Measurements from ENCODE around the gene CXCR2.

DNA sequence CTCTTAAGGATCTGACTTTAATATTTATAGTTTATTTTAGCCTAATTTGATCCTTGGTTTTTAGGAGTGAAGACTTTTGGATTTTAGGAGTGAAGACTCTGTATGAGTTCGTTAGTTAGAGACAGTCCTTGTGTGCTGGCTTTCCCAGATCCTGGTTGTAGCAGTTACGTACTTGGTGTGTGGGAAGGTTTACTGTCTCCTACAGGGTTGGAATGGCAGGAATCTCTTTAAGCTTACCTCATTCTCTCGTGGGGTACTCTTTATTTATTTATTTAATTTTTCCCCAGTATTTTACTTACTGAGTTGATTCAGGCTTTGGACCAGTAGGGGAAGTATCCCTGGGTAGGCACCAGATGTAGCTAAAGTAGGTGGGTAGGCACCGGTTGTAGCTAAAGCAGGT lies 1.8 kb upstream of the CXCR2 start:
- no peak for TF ChIP-seq SIN3A (IDR thresholded peaks at IDR 0.05; ENCODE audit: borderline replicate concordance, insufficient read depth, low read length)
- no peak for TF ChIP-seq POLR2AphosphoS5 (IDR thresholded peaks at IDR 0.05; ENCODE audit: low read depth, low read length)
- TF ChIP-seq, protein P1, sequence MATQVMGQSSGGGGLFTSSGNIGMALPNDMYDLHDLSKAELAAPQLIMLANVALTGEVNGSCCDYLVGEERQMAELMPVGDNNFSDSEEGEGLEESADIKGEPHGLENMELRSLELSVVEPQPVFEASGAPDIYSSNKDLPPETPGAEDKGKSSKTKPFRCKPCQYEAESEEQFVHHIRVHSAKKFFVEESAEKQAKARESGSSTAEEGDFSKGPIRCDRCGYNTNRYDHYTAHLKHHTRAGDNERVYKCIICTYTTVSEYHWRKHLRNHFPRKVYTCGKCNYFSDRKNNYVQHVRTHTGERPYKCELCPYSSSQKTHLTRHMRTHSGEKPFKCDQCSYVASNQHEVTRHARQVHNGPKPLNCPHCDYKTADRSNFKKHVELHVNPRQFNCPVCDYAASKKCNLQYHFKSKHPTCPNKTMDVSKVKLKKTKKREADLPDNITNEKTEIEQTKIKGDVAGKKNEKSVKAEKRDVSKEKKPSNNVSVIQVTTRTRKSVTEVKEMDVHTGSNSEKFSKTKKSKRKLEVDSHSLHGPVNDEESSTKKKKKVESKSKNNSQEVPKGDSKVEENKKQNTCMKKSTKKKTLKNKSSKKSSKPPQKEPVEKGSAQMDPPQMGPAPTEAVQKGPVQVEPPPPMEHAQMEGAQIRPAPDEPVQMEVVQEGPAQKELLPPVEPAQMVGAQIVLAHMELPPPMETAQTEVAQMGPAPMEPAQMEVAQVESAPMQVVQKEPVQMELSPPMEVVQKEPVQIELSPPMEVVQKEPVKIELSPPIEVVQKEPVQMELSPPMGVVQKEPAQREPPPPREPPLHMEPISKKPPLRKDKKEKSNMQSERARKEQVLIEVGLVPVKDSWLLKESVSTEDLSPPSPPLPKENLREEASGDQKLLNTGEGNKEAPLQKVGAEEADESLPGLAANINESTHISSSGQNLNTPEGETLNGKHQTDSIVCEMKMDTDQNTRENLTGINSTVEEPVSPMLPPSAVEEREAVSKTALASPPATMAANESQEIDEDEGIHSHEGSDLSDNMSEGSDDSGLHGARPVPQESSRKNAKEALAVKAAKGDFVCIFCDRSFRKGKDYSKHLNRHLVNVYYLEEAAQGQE (IDR thresholded peaks at IDR 0.05; ENCODE audit: insufficient read depth in 1 of 2, low read depth in 2 of 2, low read length in 2 of 2) = no peak
- TF ChIP-seq TAF1 (IDR thresholded peaks at IDR 0.05; ENCODE audit: borderline replicate concordance, insufficient read depth, low read length) = no peak
- no peak for TF ChIP-seq FOXP2 (optimal IDR thresholded peaks at IDR 0.05; ENCODE audit: borderline replicate concordance, extremely low read depth, extremely low read length, insufficient read depth)

Data from PFSK-1 (cell line).